GM19452 (cell line): ENCODE measurements around the gene COG1.

ENCODE experiments used
- ATAC-seq: cut with Tn5 transposase; IDR thresholded peaks from one replicate; pipeline ENCODE4 v1.9.1; 2021; ENCODE audit not compliant: unreplicated experiment

COG1 gene

DNA sequence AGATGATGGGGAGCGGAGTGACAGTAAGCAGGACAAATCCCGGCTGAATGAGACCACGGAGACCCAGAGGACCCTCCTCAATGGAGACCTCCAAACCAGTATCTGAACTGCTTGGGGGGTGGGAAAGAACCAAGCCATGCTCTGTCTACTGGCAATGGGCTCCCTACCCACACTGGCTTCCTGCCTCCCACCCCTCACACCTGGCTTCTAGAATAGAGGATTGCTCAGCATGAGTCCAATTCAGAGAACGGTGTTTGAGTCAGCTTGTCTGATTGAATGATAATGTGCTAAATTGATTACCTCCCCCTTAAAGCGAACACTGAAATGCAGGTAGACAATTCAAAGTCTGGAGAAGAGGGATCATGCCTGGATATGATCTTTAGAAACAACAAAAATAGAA is 22.5 kb upstream of the COG1 start:
- ATAC-seq: no peak

DNA sequence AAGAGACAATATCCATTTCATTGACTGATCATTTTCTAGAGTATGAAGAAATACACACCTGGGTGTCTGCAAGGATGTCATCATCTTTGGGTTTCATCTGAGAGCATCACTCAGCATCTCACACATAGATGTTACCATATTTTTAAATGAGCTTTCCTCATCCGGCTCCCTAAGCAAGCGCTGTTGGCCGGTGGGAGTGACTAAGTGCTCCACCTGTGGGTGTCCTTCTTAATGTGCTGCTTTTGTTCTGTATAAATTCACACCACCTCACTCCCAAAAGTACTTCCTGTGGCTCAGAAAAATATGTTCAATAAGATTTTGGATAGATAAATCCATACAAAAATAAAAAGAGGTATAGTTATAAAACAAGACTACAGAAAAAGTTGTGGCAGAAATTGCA is 20.6 kb upstream of the COG1 start:
- ATAC-seq: no peak

DNA sequence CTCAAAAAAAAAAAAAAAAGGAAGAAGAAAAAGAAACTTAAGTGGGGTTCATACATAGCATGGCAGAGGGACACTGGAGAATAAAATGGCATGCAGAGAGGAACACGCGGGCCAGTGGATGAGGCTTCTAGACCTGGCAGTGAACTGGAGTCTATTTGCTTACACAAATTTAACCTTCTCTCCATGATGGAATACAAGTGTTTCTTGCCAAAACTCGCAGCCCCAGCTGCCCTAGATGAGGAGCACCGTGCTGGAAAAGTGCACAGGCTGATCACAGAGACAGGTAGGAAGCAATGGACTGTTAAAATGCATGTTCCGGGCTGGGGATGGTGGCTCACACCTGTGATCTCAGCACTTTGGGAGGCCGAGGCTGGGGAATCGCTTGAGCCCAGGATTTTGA is 18.7 kb upstream of the COG1 start:
- no peak for ATAC-seq

DNA sequence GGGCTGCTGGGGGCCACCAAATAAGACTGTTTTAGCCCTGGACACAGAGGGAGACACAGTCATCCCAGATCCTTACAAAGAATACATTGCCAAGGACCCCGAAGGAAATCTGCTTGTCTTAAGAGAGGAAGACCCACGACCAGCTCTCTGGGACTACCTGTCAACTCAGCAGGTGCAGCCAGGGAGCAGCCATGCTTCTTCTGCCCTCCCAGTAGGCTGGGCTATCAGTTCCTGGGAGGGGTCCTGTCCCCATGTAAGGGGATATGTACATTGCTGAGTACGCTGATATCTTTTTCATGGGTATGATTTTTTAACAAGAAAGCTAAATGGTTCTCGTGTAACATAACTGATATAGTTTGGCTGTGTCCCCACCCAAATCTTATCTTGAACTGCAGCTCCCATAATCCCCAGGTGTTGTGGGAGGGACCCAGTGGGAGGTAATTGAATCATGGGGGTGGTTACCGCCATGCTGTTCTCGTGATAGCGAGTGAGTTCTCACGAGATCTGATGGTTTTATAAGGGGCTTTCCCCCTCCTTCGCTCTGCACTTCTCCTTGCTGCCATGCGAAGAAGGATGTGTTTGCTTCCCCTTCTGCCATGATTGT is 16.8 kb upstream of the COG1 start:
- no peak for ATAC-seq

DNA sequence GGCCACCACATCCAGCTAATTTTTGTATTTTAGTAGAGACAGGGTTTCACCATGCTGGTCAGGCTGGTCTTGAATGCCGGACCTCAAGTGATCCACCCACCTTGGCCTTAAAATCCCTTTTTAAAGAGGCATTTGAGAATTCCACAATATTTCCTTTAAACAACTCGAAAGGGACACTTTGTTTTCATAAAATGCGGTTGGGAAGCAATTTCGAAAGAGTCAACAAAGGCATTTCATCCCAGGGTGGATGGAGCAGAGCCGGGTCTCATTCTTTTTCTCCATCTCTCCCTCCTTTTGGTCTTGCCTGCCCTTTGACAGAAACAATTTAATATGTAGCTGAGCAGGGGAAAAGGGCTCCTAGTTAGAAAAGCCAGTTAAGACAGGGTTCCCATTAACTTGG is 13.5 kb upstream of the COG1 start:
- no peak for ATAC-seq

DNA sequence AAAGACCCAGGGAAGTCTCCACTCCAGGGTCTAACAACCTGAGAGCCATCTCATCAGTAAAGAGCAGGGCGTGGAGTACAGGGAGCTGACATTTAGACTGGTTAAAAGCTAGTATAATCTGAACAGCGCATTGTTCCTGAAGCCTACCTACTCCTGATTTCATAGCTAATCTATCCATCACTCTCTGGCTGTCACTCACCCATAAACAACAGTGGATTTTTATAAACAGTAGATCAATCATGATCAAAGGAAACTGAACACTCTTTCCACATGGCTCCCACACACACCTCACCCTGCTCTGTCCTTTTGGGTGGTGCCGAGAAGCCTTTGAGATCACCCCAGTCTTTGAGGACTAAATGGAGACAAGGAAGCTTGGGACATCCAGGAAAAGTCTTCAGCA is 13.0 kb upstream of the COG1 start:
- no peak for ATAC-seq

DNA sequence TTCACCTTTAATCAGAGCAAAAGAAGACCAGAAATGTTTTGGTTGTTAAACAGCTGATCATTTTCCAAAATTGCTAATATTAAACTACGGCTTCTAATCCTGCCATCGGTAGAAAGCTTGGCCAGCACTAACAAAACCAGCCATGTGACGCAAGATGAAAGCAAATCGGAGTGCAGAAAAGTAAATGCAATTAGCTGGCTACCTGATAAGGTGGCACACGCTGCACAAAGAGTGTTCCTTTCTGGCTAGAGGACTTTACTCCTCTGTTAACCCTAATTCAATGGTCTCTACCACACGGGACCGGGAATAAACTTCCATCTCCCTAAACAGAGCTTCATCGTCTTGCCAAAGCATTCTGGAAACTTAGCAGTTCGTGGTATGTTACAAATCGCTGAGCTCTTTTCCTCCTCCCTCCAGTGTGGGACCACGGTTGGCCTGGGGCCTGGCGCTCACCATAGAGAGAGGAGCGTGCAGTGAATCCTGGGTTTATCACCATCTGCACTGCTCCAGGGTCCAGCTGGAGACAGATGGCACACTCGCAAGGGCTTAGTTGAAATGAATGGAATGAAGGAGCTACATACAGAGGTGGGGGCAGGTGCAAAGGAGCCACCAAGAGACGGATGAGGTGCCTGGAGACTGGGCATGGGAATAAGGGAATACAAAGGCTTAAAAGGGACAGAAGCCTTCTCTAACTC is 10.1 kb upstream of the COG1 start:
- no peak for ATAC-seq

DNA sequence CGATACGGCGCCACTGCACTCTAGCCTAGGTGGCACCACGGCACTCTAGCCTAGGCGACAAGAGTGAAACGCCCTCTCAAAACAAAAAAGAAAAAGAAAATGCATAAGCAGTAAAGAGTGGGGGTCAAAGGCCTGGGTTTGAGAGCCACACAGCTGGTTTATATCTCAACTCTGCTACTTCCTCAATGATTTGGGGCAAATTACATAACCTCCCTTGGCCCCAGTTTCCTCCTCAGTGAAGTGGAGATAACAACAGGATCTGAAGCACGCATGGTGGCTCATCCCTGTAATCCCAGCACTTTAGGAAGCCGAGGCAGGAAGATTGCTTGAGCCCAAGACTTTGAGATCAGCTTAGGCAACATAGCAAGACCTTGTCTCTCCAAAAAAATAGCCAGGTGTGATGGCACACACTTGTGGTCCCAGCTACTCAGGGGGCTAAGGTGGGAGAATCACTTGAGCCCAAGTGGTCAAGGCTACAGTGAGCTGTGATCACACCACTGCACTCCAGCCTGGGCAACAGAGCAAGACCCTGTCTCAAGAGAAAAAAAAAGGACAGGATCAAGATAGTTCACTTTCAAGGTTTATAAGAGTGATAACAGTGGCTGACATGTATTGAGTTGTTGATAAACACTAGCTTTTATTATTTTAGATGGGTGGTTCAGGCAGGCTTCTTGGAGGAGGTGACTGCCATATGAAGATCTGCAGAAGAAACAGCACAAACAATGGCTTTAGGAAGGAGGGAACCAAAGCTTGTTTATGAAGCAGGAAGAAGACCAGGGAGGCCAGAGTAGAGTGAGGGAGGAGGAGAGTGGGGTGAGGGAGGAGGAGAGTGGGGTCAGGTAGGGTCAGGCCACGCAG is 8.5 kb upstream of the COG1 start:
- no peak for ATAC-seq

DNA sequence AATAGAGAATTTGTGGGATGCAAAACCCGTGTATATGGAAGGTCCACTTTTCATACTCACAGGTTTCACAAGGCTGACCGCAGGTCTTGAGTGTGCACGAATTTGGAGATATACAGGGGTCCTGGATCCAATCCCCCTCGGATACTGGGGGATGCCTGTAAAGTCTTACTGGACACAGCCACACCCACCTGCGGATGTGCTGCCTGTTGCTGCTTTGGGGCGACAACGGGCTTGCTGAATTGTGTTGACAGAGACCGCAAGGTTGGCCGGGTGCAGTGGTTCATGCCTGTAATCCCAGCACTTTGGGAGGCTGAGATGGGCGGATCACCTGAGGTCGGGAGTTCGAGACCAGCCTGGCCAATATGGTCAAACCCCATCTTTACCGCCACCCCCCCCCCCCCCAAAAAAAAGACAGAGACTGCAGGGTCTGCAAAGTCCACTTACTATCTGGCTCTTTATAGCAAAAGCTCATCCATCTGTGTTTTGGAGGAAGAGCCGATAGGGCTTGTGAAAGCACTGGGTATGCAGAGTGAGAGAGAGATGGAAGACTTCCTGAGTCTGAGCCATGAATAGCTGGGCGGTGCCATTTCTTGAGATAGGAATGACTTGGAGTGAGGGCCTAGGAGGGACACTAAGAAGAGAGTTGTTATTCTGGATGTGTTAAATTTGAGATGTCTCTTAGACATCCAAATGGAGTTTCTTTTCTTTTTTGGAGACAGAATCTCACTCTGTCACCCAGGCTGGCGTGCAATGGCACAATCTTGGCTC is 6.4 kb upstream of the COG1 start:
- no peak for ATAC-seq

DNA sequence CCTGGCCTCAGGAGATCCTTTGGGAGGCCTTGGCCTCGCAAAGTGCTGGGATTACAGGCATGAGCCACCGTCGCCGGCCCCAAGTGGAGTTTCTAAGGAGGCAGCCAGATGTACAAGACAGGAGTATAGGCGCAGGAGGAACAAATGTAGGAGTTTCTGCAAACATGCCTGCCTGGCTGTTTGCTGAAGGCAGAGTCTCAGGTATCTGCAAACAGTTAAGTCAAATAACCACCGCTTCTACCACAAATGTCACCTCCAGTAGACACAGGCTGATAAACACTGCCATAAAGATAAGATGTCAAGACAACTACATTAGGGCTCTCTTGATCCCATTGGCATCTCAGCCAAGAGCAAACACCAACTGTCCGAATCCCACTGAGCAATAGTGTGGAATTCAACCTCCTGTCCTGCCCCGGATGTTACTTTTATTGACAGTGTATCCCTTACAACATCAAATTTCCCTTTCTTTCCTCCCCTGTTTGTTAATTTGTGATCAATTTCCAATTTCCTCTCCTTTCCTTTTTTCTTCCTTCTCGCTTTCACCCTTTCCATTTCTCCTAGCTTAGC is 5.6 kb upstream of the COG1 start:
- ATAC-seq: no peak

DNA sequence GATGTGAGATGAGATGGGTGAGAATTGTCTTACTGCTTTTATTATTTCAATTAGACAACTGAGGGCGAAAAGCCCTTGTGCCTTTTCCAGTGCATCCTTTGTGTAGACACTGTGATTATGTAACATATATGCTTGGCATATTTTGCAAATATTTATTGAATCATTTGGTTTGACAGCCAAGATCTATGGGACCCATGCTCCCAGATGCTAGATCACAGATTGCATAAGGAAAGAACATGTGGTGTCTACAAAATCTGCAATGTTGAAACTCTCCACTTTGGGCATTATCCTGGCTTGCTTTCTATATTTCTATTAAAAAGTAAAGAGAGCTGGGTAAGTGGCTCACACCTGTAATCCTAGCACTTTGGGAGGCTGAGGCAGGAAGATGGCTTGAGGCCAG is 4.8 kb upstream of the COG1 start:
- no peak for ATAC-seq

DNA sequence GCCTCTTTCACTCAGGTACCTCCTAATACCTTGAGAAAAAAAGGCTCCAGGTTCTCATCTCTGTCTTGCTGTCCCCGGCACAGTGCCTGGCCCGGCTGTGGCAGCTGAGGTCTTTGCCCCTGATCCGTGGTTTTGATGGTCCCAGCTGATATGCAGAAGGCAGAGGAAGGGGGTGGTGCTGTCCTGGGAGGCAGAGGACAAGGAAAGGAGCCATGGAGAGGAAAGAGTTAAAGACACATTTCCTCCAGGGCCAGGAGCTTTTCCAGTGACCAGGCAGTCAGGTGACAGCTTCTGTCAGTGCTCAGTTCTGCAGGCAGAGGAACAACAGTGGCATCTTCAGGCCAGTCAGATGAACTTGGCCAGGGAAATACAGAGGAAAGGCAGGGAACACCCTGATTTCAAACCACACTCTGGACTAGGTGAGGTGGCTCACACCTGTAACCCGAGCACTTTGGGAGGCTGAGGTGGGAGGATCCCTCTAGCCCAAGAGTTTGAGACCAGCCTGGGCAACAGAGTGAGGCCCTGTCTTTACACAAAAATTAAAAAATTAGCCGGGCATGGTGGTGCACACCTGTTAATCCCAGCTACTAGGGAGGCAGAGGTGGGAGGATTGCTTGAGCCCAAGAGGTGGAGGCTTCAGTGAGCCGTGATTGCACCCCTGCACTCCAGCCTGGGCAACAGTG is 3.3 kb upstream of the COG1 start:
- ATAC-seq: no peak

DNA sequence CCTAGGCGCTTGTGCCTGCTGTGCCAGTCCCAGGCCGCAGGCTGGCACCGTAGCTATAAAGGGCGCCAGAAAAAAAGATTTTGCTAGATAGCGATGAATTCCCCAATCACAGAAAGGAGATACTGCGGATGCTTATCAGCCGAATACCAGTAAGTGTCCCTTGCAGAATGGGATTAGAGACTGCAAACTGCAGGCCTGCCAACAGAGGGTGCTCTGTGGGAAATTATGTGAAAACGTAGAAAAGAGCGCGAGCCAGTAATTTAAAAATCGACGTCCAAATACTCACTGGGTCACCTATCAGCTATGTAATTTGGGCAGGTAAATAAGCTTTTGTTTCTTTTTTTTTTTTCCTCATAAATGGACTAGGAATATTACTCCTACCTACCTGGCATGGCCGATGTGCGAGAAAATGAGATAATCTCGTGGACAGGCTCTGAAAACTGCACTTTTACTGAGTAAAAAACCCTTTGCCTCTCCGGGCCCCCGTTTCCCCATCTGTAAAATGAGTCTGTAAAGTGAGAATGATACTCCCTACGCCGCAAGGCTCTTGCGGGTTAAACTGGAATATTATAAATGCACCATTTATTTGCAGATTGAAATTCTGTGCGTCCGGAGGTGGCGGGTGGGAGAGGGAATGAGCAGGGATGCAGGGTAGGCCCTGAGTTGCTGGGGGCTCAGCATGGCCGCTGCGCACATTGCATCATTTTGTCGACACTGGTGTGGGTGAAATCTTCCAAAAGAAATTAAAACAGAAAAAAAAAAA is 1.2 kb upstream of the COG1 start:
- ATAC-seq: peak; percentile 38

DNA sequence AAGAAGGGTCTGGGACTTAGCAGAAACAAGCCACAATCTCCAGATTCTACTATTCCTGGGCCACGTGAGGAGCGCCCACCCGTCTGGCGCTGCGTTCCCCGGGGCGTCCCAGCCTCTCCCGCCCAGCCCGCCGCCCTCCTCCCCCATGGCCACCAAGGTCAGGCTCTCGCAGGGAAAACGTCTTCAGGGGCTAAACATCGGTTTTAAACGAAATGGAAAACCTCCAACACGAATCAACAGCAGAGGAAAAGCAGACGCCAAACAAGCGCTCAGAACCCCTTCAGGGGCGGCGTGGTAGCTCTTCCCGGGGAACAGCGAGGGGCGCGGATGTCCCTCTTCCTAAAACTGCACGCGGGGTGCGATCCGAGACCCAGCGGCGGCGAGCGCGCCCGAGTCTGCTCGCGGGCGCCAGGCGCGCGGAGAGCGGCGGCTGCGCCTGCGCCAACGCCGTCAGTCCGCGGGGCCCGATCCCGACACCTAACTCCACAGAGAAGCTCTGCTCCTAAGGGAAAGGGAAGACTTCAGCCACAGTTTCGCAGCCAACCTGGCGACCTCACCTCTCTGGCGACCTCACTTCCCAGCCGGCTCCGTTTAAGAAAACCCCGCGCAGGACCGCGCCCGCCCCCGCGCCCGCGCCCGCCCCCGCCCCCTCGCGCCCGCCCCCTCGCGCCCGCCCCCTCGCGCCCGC is 505 bp upstream of the COG1 start:
- ATAC-seq: peak; percentile 47

DNA sequence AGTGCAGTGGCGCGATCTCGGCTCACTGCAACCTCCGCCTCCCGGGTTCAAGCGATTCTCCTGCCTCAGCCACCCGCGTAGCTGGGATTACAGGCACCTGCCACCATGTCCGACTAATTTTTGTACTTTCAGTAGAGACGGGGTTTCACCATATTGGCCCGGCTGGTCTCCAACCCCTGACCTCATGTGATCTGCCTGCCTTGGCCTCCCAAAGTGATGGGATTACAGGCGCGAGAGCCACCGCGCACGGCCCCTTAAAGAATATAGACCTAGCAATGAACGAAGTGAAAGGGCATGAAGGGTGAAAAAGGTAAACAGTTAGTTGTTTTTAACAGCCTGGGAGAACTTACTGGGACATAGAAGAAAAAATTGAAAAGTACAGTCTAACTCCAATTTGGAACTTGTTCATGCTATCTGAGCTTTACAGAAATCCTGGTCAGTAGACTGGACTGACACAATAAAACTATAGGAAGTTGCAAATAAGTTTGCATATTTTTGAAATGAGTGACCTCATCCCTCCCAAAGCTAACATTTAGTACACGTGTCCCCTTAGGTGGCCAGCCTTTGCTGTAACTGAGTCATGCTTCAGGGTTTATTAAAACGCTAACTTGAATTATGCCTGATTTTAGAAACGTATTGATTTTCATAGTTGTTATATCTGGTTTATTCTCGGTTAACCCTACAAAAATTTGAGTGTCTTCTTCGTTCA is 1.8 kb downstream of the COG1 start:
- no peak for ATAC-seq

DNA sequence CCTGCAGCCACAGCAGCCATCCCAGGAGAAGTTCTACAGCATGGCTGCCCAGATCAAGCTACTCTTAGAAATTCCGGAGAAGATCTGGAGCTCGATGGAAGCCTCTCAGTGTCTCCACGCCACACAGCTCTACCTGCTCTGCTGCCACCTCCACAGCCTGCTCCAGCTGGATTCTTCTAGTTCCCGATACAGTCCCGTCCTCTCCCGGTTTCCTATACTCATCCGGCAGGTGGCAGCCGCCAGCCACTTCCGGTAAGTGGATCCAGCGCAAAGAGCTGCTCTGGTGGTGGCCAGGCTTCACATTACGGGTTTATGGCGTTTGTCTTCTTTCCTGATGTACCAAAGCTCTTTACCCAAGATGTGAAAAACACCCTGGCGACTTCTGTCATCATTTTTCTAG is 3.6 kb downstream of the COG1 start:
- no peak for ATAC-seq

DNA sequence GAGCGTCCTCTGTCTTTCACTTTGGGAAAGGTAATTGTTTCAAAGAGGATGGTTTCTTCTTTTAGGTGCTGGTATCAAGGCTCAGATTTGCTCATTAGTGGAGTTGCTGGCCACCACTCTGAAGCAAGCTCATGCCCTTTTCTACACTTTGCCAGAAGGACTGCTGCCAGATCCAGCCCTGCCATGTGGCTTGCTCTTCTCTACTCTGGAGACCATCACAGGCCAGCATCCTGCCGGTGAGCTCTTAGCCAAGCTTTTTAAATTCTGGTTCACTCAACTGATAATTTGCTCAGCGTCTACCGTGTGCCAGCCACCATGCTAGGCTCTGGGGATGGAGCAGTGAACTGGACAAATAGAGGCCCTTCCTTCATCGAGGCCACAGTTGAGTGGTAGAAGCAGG is 4.3 kb downstream of the COG1 start:
- no peak for ATAC-seq

DNA sequence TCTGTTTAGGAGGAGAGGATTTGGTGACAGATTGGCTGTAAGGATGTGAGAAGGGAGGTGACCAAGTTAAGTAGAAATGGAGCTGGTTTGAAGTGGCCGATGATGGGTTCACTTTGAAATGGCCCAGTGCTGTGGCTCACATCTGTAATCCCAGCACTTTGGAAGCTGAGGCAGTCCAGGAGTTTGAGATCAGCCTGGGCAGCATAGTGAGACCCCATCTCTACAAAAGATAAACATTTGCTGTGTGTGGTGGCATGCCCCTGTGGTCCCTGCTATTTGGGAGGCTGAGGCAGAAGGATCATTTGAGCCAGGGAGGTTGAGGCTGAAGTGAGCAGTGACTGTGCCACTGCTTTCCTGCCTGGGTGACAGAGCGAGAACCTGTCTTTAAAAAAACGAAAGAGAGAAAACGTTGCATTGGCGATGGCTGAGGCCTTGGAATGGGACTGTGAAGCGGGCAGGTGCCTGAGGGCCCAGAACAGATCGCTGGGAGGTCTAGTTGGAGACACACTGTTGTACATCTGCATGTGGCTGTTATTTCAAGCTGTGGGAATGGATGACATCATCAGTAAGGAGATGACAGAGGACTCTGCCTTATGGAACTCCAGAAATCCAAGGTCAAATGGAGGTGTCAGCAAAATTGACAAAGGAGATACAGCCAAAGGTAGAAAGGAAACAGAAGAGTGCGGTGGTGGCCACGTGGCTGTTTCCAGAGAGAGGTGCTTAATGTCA is 5.5 kb downstream of the COG1 start:
- no peak for ATAC-seq
